Ascending aorta (tissue), 2 donors: ENCODE results near the gene ZEB2. TPM values are rescaled to one million over a fixed set of nuclear protein-coding genes. Genes with fewer than 3 reads are reported as not detected.

Experiments used
- DNase-seq, 2 donors: peaks; one replicate each; pipeline ENCODE4 v3.0.0-alpha.2; 2019; ENCODE audit warnings: low spot score in 2 of 2
- H3K27ac ChIP-seq, 2 donors: fragments of 200-600 bp; sonication (generic); one replicate each; pipeline ENCODE4 v1.5.1; 2016 to 2017; ENCODE audit warnings: mild to moderate bottlenecking in 1 of 2
- H3K27me3 ChIP-seq: fragments of 200-600 bp; sonication (generic); one replicate; pipeline ENCODE4 v1.5.1; 2017
- H3K36me3 ChIP-seq, 2 donors: fragments of 200-600 bp; sonication (generic); one replicate each; pipeline ENCODE4 v1.5.1; 2016
- H3K4me1 ChIP-seq, 2 donors: fragments of 200-600 bp; sonication (generic); one replicate each; pipeline ENCODE4 v1.5.1; 2016 to 2017; ENCODE audit warnings: mild to moderate bottlenecking in 1 of 2
- H3K4me3 ChIP-seq, 2 donors: fragments of 200-600 bp; sonication (generic); one replicate each; pipeline ENCODE4 v1.5.1; 2016 to 2017; ENCODE audit warnings: mild to moderate bottlenecking in 1 of 2
- H3K9me3 ChIP-seq, 2 donors: fragments of 200-600 bp; sonication (generic); one replicate each; pipeline ENCODE4 v1.5.1; 2016
- intact Hi-C: fragments of 100-400 bp; cut with DNase I; formaldehyde crosslinking; loops from one replicate; pipeline ENCODE4 v1.15.1; 2023
- total RNA-seq: library from RNA; depleted of rRNA; stranded (reverse); fragments of >200 nt; gene quantifications from one replicate; pipeline ENCODE4 v1.1.0, GENCODE V29; 2016
- TF ChIP-seq, protein P1 (sequence below), 3 experiments: fragments of 200-600 bp in 2 of 3; fragments of 450-650 bp in 1 of 3; sonication (generic) in 2 of 3; IDR thresholded peaks; one replicate each; pipeline ENCODE4 v1.5.1; 2016 to 2019; ENCODE audit warnings: antibody characterized with exemption in 3 of 3, mild to moderate bottlenecking in 1 of 3, moderate library complexity in 1 of 3

Gene ZEB2
- total RNA-seq, 1 donor from 2014 or later = 74.6 TPM

GRCh38 chr2:144467502-144468137, 52.3 kb downstream of the ZEB2 start:
- Histone ChIP-seq H3K9me3 (no peaks in the 10 kb centered on the region), H3K4me3 (no peak overlapping the region), H3K36me3 (no peaks in the 10 kb centered on the region), H3K4me1 (peaks cover 4 to 11% of the 10 kb centered on the region in 2 donors), H3K27ac (no peak overlapping the region), H3K27me3 (no peaks in the 10 kb centered on the region)
- TF ChIP-seq, protein P1, sequence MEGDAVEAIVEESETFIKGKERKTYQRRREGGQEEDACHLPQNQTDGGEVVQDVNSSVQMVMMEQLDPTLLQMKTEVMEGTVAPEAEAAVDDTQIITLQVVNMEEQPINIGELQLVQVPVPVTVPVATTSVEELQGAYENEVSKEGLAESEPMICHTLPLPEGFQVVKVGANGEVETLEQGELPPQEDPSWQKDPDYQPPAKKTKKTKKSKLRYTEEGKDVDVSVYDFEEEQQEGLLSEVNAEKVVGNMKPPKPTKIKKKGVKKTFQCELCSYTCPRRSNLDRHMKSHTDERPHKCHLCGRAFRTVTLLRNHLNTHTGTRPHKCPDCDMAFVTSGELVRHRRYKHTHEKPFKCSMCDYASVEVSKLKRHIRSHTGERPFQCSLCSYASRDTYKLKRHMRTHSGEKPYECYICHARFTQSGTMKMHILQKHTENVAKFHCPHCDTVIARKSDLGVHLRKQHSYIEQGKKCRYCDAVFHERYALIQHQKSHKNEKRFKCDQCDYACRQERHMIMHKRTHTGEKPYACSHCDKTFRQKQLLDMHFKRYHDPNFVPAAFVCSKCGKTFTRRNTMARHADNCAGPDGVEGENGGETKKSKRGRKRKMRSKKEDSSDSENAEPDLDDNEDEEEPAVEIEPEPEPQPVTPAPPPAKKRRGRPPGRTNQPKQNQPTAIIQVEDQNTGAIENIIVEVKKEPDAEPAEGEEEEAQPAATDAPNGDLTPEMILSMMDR (IDR thresholded peaks at IDR 0.05) = no peak
- no peak for DNase-seq
- intact Hi-C loops = no loop called here

DNA sequence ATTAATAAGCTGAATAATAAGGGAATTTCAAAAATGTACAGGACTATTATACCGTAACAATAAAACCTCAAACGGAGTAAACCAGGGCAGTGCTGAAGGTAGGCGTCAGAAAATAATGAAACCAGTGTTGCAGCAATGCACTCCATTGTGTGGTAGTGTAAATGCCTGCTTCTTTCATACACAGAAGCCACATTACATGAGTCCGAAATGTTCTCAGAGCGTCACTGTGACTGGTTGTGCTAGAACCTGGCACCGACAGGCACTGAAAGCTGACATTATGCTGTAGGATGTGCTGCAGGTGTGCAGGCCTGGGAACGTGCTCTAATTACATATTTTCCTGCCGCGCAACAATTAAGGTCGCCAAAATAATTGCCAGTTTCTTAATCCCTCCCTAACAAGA, 53.3 kb downstream of the ZEB2 start:
- Histone ChIP-seq H3K4me3 (no peak overlapping the region), H3K4me1 (peaks cover 5 to 9% of the 10 kb centered on the region in 2 donors), H3K36me3 (no peaks in the 10 kb centered on the region), H3K27ac (no peak overlapping the region), H3K27me3 (no peaks in the 10 kb centered on the region), H3K9me3 (no peaks in the 10 kb centered on the region)
- no peak for DNase-seq
- TF ChIP-seq, protein P1 (IDR thresholded peaks at IDR 0.05) = no peak
- intact Hi-C loops = no loop called here

GRCh38 chr2:144465749-144466148, 54.2 kb downstream of the ZEB2 start:
- H3K36me3 ChIP-seq = no peaks in the 10 kb centered on the region
- H3K27ac ChIP-seq = no peak overlapping the region
- TF ChIP-seq, protein P1 (IDR thresholded peaks at IDR 0.05) = no peak
- intact Hi-C loops = no loop called here
- H3K4me3 ChIP-seq = no peak overlapping the region
- DNase-seq = no peak
- H3K9me3 ChIP-seq = no peaks in the 10 kb centered on the region
- H3K27me3 ChIP-seq = no peaks in the 10 kb centered on the region
- H3K4me1 ChIP-seq = peaks cover 5 to 9% of the 10 kb centered on the region in 2 donors

- Histone ChIP-seq H3K4me1 (peaks cover 5 to 13% of the 10 kb centered on the region in 2 donors), H3K27me3 (no peaks in the 10 kb centered on the region), H3K36me3 (no peaks in the 10 kb centered on the region), H3K27ac (no peak overlapping the region), H3K4me3 (no peak overlapping the region), H3K9me3 (no peaks in the 10 kb centered on the region)
- no peak for DNase-seq
- TF ChIP-seq, protein P1 (IDR thresholded peaks at IDR 0.05) = no peak
- intact Hi-C loops = no loop called here
Observed at GRCh38 chr2:144464730-144465129, 55.2 kb downstream of the ZEB2 start.

DNA sequence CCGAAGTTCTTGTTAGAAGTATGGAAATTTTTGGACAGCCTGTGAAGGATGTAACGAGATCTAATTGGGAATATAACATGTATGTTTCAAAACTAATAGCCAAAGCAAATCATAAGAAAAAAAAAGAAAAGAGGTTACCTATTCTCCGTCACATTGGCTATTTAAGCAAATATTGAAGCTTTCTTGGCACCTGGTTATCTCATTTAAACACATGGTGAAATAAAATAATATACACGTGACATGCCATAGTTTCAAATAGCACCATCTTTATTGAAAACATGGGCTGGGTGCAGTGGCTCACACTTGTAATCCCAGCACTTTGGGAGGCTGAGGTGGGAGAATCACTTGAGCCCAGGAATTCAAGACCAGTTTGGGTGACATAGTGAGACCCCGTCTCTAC, 56.7 kb downstream of the ZEB2 start:
- intact Hi-C loops = no loop called here
- no peaks in the 10 kb centered on the region for H3K36me3 ChIP-seq
- H3K4me3 ChIP-seq = no peak overlapping the region
- H3K4me1 ChIP-seq = peaks cover 5 to 22% of the 10 kb centered on the region in 2 donors
- no peak for DNase-seq
- peak overlapping the region; percentile 44 to 69 for H3K27ac ChIP-seq
- no peaks in the 10 kb centered on the region for H3K9me3 ChIP-seq
- TF ChIP-seq, protein P1 (IDR thresholded peaks at IDR 0.05) = no peak
- H3K27me3 ChIP-seq = no peaks in the 10 kb centered on the region
